Vagina (tissue), 2 donors: ENCODE data around the gene CDH4.

Experiments used
- POLR2A ChIP-seq, 2 donors: fragments of 450-650 bp; IDR thresholded peaks; one replicate each; pipeline ENCODE4 v1.6.1; 2017; ENCODE audit warnings: antibody characterized with exemption in 2 of 2, mild to moderate bottlenecking in 2 of 2, moderate library complexity in 2 of 2
- POLR2AphosphoS5 ChIP-seq, 2 donors: sonication (generic); formaldehyde crosslinking; IDR thresholded peaks; one replicate each; pipeline ENCODE4 v1.9.0; 2017; ENCODE audit warnings: antibody characterized with exemption in 2 of 2, mild to moderate bottlenecking in 2 of 2, low read depth in 1 of 2; ENCODE audit not compliant: insufficient read depth in 1 of 2
- TF ChIP-seq, protein P1 (sequence below), 3 experiments: fragments of 450-650 bp in 2 of 3; fragments of 200-600 bp in 1 of 3; sonication (generic) in 1 of 3; IDR thresholded peaks; one replicate each; pipeline ENCODE4 v1.5.1; 2017 to 2019; ENCODE audit warnings: antibody characterized with exemption in 3 of 3, mild to moderate bottlenecking in 2 of 3, moderate library complexity in 2 of 3

DNA sequence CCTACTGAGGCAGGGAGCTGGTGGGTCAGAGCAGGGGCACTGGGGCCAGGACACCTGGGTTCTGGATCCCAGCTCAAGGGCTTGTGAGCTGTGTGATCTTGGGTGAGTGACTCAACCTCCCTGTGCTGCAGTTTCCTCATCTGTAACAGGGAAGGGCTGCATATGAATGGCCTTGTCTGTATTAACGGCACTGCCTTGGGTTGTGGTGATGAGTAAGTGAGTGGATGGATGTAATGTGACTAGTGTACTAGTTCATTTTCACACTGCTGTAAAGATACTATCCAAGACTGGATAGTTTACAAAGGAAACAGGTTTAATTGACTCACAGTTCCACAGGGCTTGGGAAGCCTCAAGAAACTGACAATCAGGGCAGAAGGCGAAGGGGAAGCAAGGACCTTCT is 580.1 kb downstream of the CDH4 start:
- TF ChIP-seq, protein P1, sequence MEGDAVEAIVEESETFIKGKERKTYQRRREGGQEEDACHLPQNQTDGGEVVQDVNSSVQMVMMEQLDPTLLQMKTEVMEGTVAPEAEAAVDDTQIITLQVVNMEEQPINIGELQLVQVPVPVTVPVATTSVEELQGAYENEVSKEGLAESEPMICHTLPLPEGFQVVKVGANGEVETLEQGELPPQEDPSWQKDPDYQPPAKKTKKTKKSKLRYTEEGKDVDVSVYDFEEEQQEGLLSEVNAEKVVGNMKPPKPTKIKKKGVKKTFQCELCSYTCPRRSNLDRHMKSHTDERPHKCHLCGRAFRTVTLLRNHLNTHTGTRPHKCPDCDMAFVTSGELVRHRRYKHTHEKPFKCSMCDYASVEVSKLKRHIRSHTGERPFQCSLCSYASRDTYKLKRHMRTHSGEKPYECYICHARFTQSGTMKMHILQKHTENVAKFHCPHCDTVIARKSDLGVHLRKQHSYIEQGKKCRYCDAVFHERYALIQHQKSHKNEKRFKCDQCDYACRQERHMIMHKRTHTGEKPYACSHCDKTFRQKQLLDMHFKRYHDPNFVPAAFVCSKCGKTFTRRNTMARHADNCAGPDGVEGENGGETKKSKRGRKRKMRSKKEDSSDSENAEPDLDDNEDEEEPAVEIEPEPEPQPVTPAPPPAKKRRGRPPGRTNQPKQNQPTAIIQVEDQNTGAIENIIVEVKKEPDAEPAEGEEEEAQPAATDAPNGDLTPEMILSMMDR (IDR thresholded peaks at IDR 0.05), result no peak
- TF ChIP-seq POLR2AphosphoS5 (IDR thresholded peaks at IDR 0.05; ENCODE audit: insufficient read depth in 1 of 2, low read depth in 1 of 2), result no peak
- no peak for TF ChIP-seq POLR2A (IDR thresholded peaks at IDR 0.05)
